NCI-H82 treated with DMSO at 0.1 percent for 48 hours (cell line): ENCODE measurements around the gene CDK14.
"Not testable (repeated sequence)": the region's sequence is repeated elsewhere in the genome, so short reads cannot be mapped to it uniquely, and the experiment has no call there.

ENCODE experiments used
- DNase-seq: peaks from one replicate; lab custom pipeline; 2025; ENCODE audit not compliant: unreplicated experiment; lab: John Stamatoyannopoulos, UW

Gene CDK14

GRCh38 chr7:90749774-90750173, 153.7 kb downstream of the CDK14 start:
- no peak for DNase-seq

- DNase-seq: no peak
These were observed 155.5 kb downstream of the CDK14 start for GRCh38 chr7:90751595-90751994.

GRCh38 chr7:90752051-90752450, 155.9 kb downstream of the CDK14 start:
- DNase-seq: no peak

GRCh38 chr7:90755041-90755440, 158.9 kb downstream of the CDK14 start:
- DNase-seq: no peak

GRCh38 chr7:90756366-90756765, 160.2 kb downstream of the CDK14 start:
- DNase-seq: no peak

- DNase-seq: not testable (repeated sequence)
These were observed 161.4 kb downstream of the CDK14 start for GRCh38 chr7:90757565-90757950.

GRCh38 chr7:90758933-90759562, 162.9 kb downstream of the CDK14 start:
- DNase-seq: no peak

- no peak for DNase-seq
These were observed 163.6 kb downstream of the CDK14 start for GRCh38 chr7:90759710-90760109.

GRCh38 chr7:90760892-90761291, 164.8 kb downstream of the CDK14 start:
- DNase-seq: no peak

GRCh38 chr7:90761584-90761983, 165.5 kb downstream of the CDK14 start:
- DNase-seq: no peak

GRCh38 chr7:90763108-90763507, 167.0 kb downstream of the CDK14 start:
- DNase-seq: no peak

GRCh38 chr7:90764848-90765570, 168.9 kb downstream of the CDK14 start:
- DNase-seq: no peak

GRCh38 chr7:90766814-90767564, 170.9 kb downstream of the CDK14 start:
- DNase-seq: no peak

- DNase-seq: no peak
These were observed 172.2 kb downstream of the CDK14 start for GRCh38 chr7:90768301-90768700.

- DNase-seq: no peak
These were observed 172.9 kb downstream of the CDK14 start for GRCh38 chr7:90769036-90769435.

- DNase-seq: not testable (repeated sequence)
These were observed 173.4 kb downstream of the CDK14 start for GRCh38 chr7:90769566-90769965.

GRCh38 chr7:90771281-90771680, 175.2 kb downstream of the CDK14 start:
- no peak for DNase-seq

- DNase-seq: no peak
These were observed 176.3 kb downstream of the CDK14 start for GRCh38 chr7:90772410-90772809.

GRCh38 chr7:90773269-90773668, 177.1 kb downstream of the CDK14 start:
- no peak for DNase-seq

GRCh38 chr7:90774706-90775105, 178.6 kb downstream of the CDK14 start:
- no peak for DNase-seq

- no peak for DNase-seq
These were observed 179.4 kb downstream of the CDK14 start for GRCh38 chr7:90775383-90775965.

- no peak for DNase-seq
These were observed 180.9 kb downstream of the CDK14 start for GRCh38 chr7:90777041-90777440.
